ENCODE measurements around the gene ERH.

Gene ERH

GRCh38 chr14:69356903-69357543 lies 41.1 kb downstream of the ERH start:
- no peaks in the 10 kb centered on the region for H3K27me3 ChIP-seq (ENCODE audit: insufficient read depth, low read depth)

GRCh38 chr14:69355607-69356281 lies 42.4 kb downstream of the ERH start:
- H3K79me2 ChIP-seq (ENCODE audit: insufficient read depth, low read depth), result no peaks in the 10 kb centered on the region
- H3K36me3 ChIP-seq (ENCODE audit: insufficient read depth), result no peaks in the 10 kb centered on the region
- no peak overlapping the region for H3K4me2 ChIP-seq
- H3K27me3 ChIP-seq (ENCODE audit: insufficient read depth, low read depth), result no peaks in the 10 kb centered on the region
- H2AFZ ChIP-seq (ENCODE audit: low read depth), result no peak overlapping the region
- no peaks in the 10 kb centered on the region for H4K20me1 ChIP-seq (ENCODE audit: insufficient read depth)
- no peak overlapping the region for H3K4me3 ChIP-seq (IDR thresholded peaks at IDR 0.05; ENCODE audit: insufficient read depth, low read depth, low read length)
- H3K9ac ChIP-seq, result no peak overlapping the region
- no peak overlapping the region for H3K27ac ChIP-seq
- H3K4me1 ChIP-seq (ENCODE audit: low read depth, poor library complexity, severe bottlenecking), result peaks cover 33% of the 10 kb centered on the region
- no peak for TF ChIP-seq CTCF (conservative IDR thresholded peaks at IDR 0.05; ENCODE audit: low read depth, low read length)

More at GRCh38 chr14:69356903-69357543, 41.1 kb downstream of the ERH start:
- H3K79me2 ChIP-seq (ENCODE audit: insufficient read depth, low read depth), result no peaks in the 10 kb centered on the region
- H3K4me3 ChIP-seq (IDR thresholded peaks at IDR 0.05; ENCODE audit: insufficient read depth, low read depth, low read length), result no peak overlapping the region
- no peak overlapping the region for H3K4me2 ChIP-seq
- H4K20me1 ChIP-seq (ENCODE audit: insufficient read depth), result no peaks in the 10 kb centered on the region
- no peak overlapping the region for H2AFZ ChIP-seq (ENCODE audit: low read depth)
- no peak for TF ChIP-seq CTCF (conservative IDR thresholded peaks at IDR 0.05; ENCODE audit: low read depth, low read length)
- H3K9ac ChIP-seq, result no peak overlapping the region
- H3K4me1 ChIP-seq (ENCODE audit: low read depth, poor library complexity, severe bottlenecking), result peaks cover 33% of the 10 kb centered on the region
- H3K27ac ChIP-seq, result no peak overlapping the region
- H3K36me3 ChIP-seq (ENCODE audit: insufficient read depth), result no peaks in the 10 kb centered on the region

GRCh38 chr14:69355154-69355597 lies 42.9 kb downstream of the ERH start:
- no peak overlapping the region for H3K9ac ChIP-seq
- H2AFZ ChIP-seq (ENCODE audit: low read depth), result no peak overlapping the region

More at GRCh38 chr14:69355154-69355597, 42.9 kb downstream of the ERH start:
- Histone ChIP-seq H3K4me3 (IDR thresholded peaks at IDR 0.05; ENCODE audit: insufficient read depth, low read depth, low read length) (no peak overlapping the region), H3K27ac (no peak overlapping the region; the same call in 1 of the 2 replicates), H3K4me2 (peak overlapping the region; percentile 33), H3K79me2 (ENCODE audit: insufficient read depth, low read depth) (no peaks in the 10 kb centered on the region), H3K36me3 (ENCODE audit: insufficient read depth) (no peaks in the 10 kb centered on the region), H3K4me1 (ENCODE audit: low read depth, poor library complexity, severe bottlenecking) (peaks cover 33% of the 10 kb centered on the region), H3K27me3 (ENCODE audit: insufficient read depth, low read depth) (no peaks in the 10 kb centered on the region), H4K20me1 (ENCODE audit: insufficient read depth) (no peaks in the 10 kb centered on the region)
- TF ChIP-seq CTCF (conservative IDR thresholded peaks at IDR 0.05; ENCODE audit: low read depth, low read length), result no peak
